Omental fat pad (tissue), 4 donors: Measurements from ENCODE around the gene LCE6A. TPM values are rescaled to one million over a fixed set of nuclear protein-coding genes. Genes with fewer than 3 reads are reported as not detected.

ENCODE experiments used
- ATAC-seq: fragments of 150-250 bp; one replicate; pipeline ENCODE4 v1.9.1; 2016; ENCODE audit warnings: mild to moderate bottlenecking, moderate library complexity; ENCODE audit not compliant: low FRiP score
- DNase-seq: peaks from one replicate; pipeline ENCODE4 v3.0.0-alpha.2; 2019; ENCODE audit warnings: low spot score
- total RNA-seq, 4 donors: library from RNA; depleted of rRNA; stranded (reverse); fragments of >200 nt; gene quantifications; one replicate each; pipeline ENCODE4 v1.1.0, GENCODE V29; 2016
- TF ChIP-seq, protein P1 (sequence below), 3 donors: fragments of 450-650 bp; IDR thresholded peaks; one replicate each; pipeline ENCODE4 v1.5.1; 2016 to 2017; ENCODE audit warnings: antibody characterized with exemption in 3 of 3, mild to moderate bottlenecking in 3 of 3, moderate library complexity in 2 of 3

LCE6A gene
- total RNA-seq, 4 donors from 2014 or later: not detected

DNA sequence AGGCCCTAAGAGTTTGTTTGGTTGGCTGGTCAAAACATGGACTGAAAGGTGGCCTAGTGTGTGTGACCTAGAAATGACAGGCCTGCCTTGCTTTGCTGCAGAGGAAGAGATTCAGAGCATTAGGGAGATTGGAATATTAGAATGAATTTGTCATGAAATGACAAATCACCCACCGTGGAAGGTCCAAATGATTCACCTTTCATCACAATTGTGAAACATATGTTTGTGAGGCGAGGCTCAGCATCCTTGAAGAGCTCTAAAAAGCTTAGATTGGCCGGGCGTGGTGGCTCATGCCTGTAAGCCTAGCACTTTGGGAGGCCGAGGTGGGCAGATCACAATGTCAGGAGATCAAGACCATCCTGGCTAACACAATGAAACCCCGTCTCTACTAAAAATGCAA, 25.3 kb upstream of the LCE6A start:
- DNase-seq: no peak
- ATAC-seq: no peak
- TF ChIP-seq, protein P1, sequence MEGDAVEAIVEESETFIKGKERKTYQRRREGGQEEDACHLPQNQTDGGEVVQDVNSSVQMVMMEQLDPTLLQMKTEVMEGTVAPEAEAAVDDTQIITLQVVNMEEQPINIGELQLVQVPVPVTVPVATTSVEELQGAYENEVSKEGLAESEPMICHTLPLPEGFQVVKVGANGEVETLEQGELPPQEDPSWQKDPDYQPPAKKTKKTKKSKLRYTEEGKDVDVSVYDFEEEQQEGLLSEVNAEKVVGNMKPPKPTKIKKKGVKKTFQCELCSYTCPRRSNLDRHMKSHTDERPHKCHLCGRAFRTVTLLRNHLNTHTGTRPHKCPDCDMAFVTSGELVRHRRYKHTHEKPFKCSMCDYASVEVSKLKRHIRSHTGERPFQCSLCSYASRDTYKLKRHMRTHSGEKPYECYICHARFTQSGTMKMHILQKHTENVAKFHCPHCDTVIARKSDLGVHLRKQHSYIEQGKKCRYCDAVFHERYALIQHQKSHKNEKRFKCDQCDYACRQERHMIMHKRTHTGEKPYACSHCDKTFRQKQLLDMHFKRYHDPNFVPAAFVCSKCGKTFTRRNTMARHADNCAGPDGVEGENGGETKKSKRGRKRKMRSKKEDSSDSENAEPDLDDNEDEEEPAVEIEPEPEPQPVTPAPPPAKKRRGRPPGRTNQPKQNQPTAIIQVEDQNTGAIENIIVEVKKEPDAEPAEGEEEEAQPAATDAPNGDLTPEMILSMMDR (IDR thresholded peaks at IDR 0.05): no peak

DNA sequence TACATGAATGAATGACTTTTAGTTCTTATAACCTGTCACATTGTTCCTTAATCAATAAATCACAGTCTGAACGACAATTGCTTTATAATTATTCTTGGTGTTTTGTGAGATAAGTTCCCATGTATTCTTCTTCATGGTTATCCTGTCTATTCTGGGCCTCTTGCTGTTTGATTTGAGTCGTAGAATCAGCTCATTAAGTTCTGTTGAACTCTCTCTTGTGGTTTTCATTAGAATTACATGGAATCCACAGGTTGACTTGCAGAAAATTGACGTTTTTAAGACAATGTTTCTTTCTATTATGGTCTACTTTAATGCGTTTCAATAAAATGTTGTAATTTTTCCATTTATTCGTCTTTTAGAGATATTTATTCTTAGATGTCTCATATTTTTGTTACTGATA, 19.4 kb upstream of the LCE6A start:
- DNase-seq (no peak), ATAC-seq (no peak)
- TF ChIP-seq, protein P1 (IDR thresholded peaks at IDR 0.05): no peak

DNA sequence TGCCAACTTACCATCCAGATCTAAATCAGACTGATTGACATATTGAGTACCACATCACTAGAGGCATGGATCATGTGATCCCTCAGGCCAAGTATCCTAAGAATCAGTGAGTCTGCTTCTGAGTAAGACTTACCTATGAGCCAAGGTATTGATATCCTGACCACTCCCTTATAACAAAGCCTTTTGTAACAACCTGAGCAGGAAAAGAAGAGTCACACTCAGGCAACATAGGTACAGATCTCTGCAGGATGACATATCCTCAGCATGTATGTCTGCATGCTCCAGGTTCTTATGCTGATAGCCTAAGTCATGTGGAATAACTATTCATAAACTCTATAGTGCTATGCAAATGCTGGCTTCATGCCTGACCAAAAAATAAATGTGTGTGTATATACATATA, 17.7 kb upstream of the LCE6A start:
- ATAC-seq (no peak), DNase-seq (no peak)
- TF ChIP-seq, protein P1 (IDR thresholded peaks at IDR 0.05): no peak

DNA sequence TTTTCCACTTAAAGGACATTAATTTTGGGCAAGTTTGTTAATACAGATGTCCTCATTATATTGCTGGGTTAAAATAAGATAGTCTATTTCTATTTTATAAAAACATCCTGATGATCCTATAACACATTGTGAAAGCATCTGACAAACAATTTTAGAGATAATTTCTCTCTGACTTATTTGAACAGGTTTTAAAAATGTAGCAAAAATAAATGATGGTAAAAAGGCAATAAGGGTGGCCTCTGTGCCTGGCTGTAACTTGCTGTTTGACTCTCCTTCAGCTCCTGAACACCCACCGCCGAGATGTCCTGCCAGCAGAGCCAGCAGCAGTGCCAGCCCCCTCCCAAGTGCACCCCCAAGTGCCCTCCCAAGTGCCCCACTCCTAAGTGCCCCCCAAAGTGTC, 15.5 kb upstream of the LCE6A start, which contains the start of gene LCE1A:
Gene LCE1A (plus strand): TSS at position 301 of the 400 bp plus-strand sequence. CDS start 0 bp downstream, at position 301.
- TF ChIP-seq, protein P1 (IDR thresholded peaks at IDR 0.05): no peak
- ATAC-seq (no peak), DNase-seq (no peak)

DNA sequence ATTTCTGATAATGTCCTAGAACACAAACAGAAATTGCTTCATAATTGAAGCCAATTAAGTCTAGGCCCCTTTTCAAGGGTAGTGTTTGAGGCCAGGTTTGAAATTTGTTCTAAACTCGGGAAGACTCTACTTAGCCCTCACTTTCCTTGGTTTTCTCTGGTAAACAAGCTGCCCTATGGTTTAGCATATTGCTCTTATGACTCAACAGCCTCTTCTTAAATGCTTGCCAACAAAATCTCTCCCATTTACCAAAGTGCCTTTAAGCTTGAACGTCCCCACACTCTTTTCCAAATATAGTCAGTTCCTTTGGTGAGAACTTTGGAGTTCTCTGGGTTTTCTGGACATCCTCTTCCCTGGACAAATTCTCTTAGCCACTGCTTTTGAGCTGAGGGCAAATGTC, 5.8 kb upstream of the LCE6A start:
- ATAC-seq: no peak
- TF ChIP-seq, protein P1 (IDR thresholded peaks at IDR 0.05): no peak

DNA sequence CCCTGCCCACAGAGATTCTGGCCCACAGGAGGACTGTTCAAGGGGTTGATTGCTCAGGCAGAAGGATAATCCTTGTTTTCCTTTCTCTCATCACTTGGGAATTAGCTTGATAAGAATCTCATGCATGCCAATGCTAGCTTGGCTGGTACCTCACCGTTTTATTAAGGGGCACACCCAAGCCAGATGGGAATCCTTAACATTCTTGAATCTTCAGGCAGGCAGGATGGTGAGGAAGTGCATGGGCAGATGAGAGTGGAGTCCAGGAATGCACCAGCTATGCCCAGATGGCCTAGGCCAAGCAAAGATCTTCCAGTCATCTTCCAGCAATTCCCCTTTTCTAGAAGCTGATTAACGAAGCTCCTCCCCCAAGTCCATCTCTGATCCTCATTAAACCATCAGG, 13.0 kb downstream of the LCE6A start:
- DNase-seq (no peak), ATAC-seq (no peak)
- TF ChIP-seq, protein P1 (IDR thresholded peaks at IDR 0.05): no peak

More for the DNA sequence above, 5.8 kb upstream of the LCE6A start:
- DNase-seq: no peak

DNA sequence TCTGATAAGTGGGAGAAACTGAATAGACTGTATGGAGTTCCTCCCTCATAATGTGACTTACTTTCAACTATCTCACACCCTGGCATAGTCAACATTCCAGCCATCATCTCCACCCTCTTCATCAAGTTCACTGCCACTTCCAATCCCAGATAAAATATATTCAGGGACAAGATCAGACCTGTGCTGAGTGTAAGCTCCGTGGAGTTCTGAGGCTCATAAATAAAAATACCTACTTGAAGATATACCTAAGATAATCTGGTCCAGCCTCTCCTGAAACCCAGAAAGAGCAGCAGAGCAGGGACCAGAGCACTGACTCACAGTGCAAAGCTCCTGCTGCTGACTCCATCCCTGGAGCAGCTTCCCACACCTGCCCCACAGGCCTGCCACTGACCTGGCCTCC, 15.4 kb downstream of the LCE6A start:
- TF ChIP-seq, protein P1 (IDR thresholded peaks at IDR 0.05): no peak
- ATAC-seq: no peak
- no peak for DNase-seq
